Mesenchymal stem cell (in vitro differentiated cells and primary cell): Measurements from ENCODE around the gene GFPT1.

ENCODE experiments used
- DNase-seq: peaks from one replicate; pipeline ENCODE4 v3.0.0-alpha.2; 2013
- H2AFZ ChIP-seq: one replicate; pipeline ENCODE4 v1.6.1; 2013; ENCODE audit warnings: low read depth, mild to moderate bottlenecking, control low read depth, inconsistent platforms, low read length, moderate library complexity
- H2AK5ac ChIP-seq: 2 replicates; pipeline ENCODE4 v1.6.1; 2013; ENCODE audit warnings: low read length, moderate library complexity, mild to moderate bottlenecking, inconsistent platforms; ENCODE audit not compliant: severe bottlenecking
- H2BK120ac ChIP-seq: one replicate; pipeline ENCODE4 v1.6.1; 2013; ENCODE audit warnings: low read depth, mild to moderate bottlenecking, inconsistent platforms, low read length, moderate library complexity
- H2BK12ac ChIP-seq, 2 experiments: one replicate each; pipeline ENCODE4 v1.6.1; 2013; ENCODE audit warnings: inconsistent platforms in 2 of 2, low read length in 2 of 2, mild to moderate bottlenecking in 2 of 2, moderate library complexity in 2 of 2, control low read depth in 1 of 2
- H2BK15ac ChIP-seq: one replicate; pipeline ENCODE4 v1.6.1; 2013; ENCODE audit warnings: mild to moderate bottlenecking, low read depth, inconsistent platforms; ENCODE audit not compliant: poor library complexity, severe bottlenecking
- H2BK5ac ChIP-seq: 2 replicates; pipeline ENCODE4 v1.6.1; 2013; ENCODE audit warnings: low read depth, mild to moderate bottlenecking, low read length, control low read depth, inconsistent platforms; ENCODE audit not compliant: poor library complexity, severe bottlenecking
- H3K14ac ChIP-seq, 2 experiments: one replicate each; pipeline ENCODE4 v1.6.1; 2013; ENCODE audit warnings: inconsistent platforms in 2 of 2, low read length in 2 of 2, control low read depth in 1 of 2, mild to moderate bottlenecking in 1 of 2, moderate library complexity in 1 of 2
- H3K18ac ChIP-seq, 2 experiments: one replicate each; pipeline ENCODE4 v1.6.1; 2013; ENCODE audit warnings: inconsistent platforms in 2 of 2, low read length in 2 of 2, control low read depth in 1 of 2, low read depth in 1 of 2, mild to moderate bottlenecking in 1 of 2
- H3K23ac ChIP-seq, 2 experiments: one replicate each; pipeline ENCODE4 v1.6.1; 2013; ENCODE audit warnings: inconsistent platforms in 2 of 2, low read length in 2 of 2, mild to moderate bottlenecking in 2 of 2, moderate library complexity in 2 of 2, control low read depth in 1 of 2
- H3K27ac ChIP-seq: 2 replicates; pipeline ENCODE4 v1.5.1; 2013; ENCODE audit warnings: mild to moderate bottlenecking, moderate library complexity, low read length, control low read depth, inconsistent platforms; ENCODE audit not compliant: poor library complexity, severe bottlenecking
- H3K27me3 ChIP-seq, 2 experiments: 2 replicates each; pipeline versions ENCODE4 v1.6.1 to v1.7.0; 2013; ENCODE audit warnings: low read length in 2 of 2, mild to moderate bottlenecking in 2 of 2, moderate library complexity in 2 of 2, control low read depth in 1 of 2, inconsistent platforms in 1 of 2; ENCODE audit not compliant: control insufficient read depth in 1 of 2, insufficient read depth in 1 of 2
- H3K36me3 ChIP-seq, 2 experiments: 2 replicates each; pipeline versions ENCODE4 v1.6.1 to v1.7.0; 2013; ENCODE audit warnings: low read length in 2 of 2, control low read depth in 1 of 2, inconsistent platforms in 1 of 2, low read depth in 1 of 2, mild to moderate bottlenecking in 1 of 2; ENCODE audit not compliant: insufficient read depth in 2 of 2, control insufficient read depth in 1 of 2
- H3K4ac ChIP-seq, 2 experiments: one replicate each; pipeline ENCODE4 v1.6.1; 2013; ENCODE audit warnings: inconsistent platforms in 2 of 2, low read length in 2 of 2, mild to moderate bottlenecking in 2 of 2, moderate library complexity in 2 of 2, control low read depth in 1 of 2, low read depth in 1 of 2
- H3K4me1 ChIP-seq: 2 replicates; pipeline ENCODE4 v1.6.1; 2013; ENCODE audit warnings: low read depth, low read length, control low read depth; ENCODE audit not compliant: control insufficient read depth, insufficient read depth
- H3K4me2 ChIP-seq: 2 replicates; pipeline ENCODE4 v1.6.1; 2013; ENCODE audit warnings: low read length, mild to moderate bottlenecking, inconsistent platforms; ENCODE audit not compliant: poor library complexity, severe bottlenecking
- H3K4me3 ChIP-seq, 2 experiments: 2 replicates each; pipeline versions ENCODE4 v1.5.1 to v1.7.0; 2013; ENCODE audit warnings: low read length in 2 of 2, mild to moderate bottlenecking in 2 of 2, control low read depth in 1 of 2, low read depth in 1 of 2; ENCODE audit not compliant: insufficient read depth in 1 of 2
- H3K79me1 ChIP-seq: replicated peaks from 2 replicates; pipeline ENCODE4 v1.6.1; 2013; ENCODE audit warnings: mild to moderate bottlenecking, control low read depth, low read length, inconsistent platforms; ENCODE audit not compliant: poor library complexity, severe bottlenecking
- H3K9ac ChIP-seq: 2 replicates; pipeline ENCODE4 v1.7.0; 2013; ENCODE audit warnings: mild to moderate bottlenecking, low read length, moderate library complexity
- H3K9me3 ChIP-seq: 2 replicates; pipeline ENCODE4 v1.7.0; 2013; ENCODE audit warnings: mild to moderate bottlenecking, low read length; ENCODE audit not compliant: control insufficient read depth
- H4K8ac ChIP-seq: one replicate; pipeline ENCODE4 v1.6.1; 2013; ENCODE audit warnings: inconsistent platforms, mild to moderate bottlenecking, low read length, moderate library complexity
- H4K91ac ChIP-seq: one replicate; pipeline ENCODE4 v1.6.1; 2013; ENCODE audit warnings: mild to moderate bottlenecking, low read length, inconsistent platforms
- WGBS: methylation state at CpG from one replicate; pipeline ENCODE4 v1.1.7; 2013; ENCODE audit warnings: mixed read lengths; 5-methylcytosine and 5-hydroxymethylcytosine counted together

Gene GFPT1

GRCh38 chr2:69397234-69397633, 10.2 kb upstream of the GFPT1 start:
- H3K14ac ChIP-seq, result no peak overlapping the region
- H3K18ac ChIP-seq, result no peak overlapping the region
- H3K4me2 ChIP-seq, result no peak overlapping the region
- H4K8ac ChIP-seq, result no peak overlapping the region
- no peak overlapping the region for H2BK120ac ChIP-seq
- no peak overlapping the region for H2BK5ac ChIP-seq
- no peak overlapping the region for H3K27ac ChIP-seq
- no peak overlapping the region for H2BK15ac ChIP-seq
- H3K36me3 ChIP-seq, result peaks cover 14 to 54% of the 10 kb centered on the region in 2 experiments
- H3K23ac ChIP-seq, result no peak overlapping the region
- no peak overlapping the region for H2AK5ac ChIP-seq
- peaks cover 2% of the 10 kb centered on the region for H3K79me1 ChIP-seq
- H3K4ac ChIP-seq, result no peak overlapping the region
- H4K91ac ChIP-seq, result no peak overlapping the region
- H3K4me1 ChIP-seq, result peaks cover 4% of the 10 kb centered on the region
- DNase-seq, result no peak
- H3K4me3 ChIP-seq, result no peak overlapping the region
- no peaks in the 10 kb centered on the region for H3K27me3 ChIP-seq
- no peaks in the 10 kb centered on the region for H3K9me3 ChIP-seq
- H2AFZ ChIP-seq, result no peak overlapping the region
- no peak overlapping the region for H2BK12ac ChIP-seq
- no peak overlapping the region for H3K9ac ChIP-seq

GRCh38 chr2:69395866-69396265, 8.8 kb upstream of the GFPT1 start:
- H2AFZ ChIP-seq, result no peak overlapping the region
- no peak for DNase-seq

GRCh38 chr2:69393963-69394362, 6.9 kb upstream of the GFPT1 start:
- Histone ChIP-seq H3K79me1 (peaks cover 2% of the 10 kb centered on the region), H3K4me2 (no peak overlapping the region), H2AK5ac (no peak overlapping the region), H2BK120ac (no peak overlapping the region), H3K9ac (no peak overlapping the region), H2BK12ac (no peak overlapping the region), H3K23ac (no peak overlapping the region), H3K4me3 (no peak overlapping the region), H4K8ac (no peak overlapping the region), H2BK15ac (no peak overlapping the region), H3K36me3 (peaks cover 14 to 32% of the 10 kb centered on the region in 2 experiments), H2BK5ac (no peak overlapping the region), H4K91ac (no peak overlapping the region), H3K4me1 (peaks cover 4% of the 10 kb centered on the region), H3K4ac (no peak overlapping the region), H3K27me3 (no peaks in the 10 kb centered on the region), H3K14ac (no peak overlapping the region), H3K18ac (no peak overlapping the region), H2AFZ (no peak overlapping the region), H3K27ac (no peak overlapping the region), H3K9me3 (no peaks in the 10 kb centered on the region)
- no peak for DNase-seq

More at GRCh38 chr2:69395866-69396265, 8.8 kb upstream of the GFPT1 start:
- Histone ChIP-seq H2AK5ac (no peak overlapping the region), H3K23ac (no peak overlapping the region), H3K4me1 (peaks cover 4% of the 10 kb centered on the region), H2BK15ac (no peak overlapping the region), H2BK120ac (no peak overlapping the region), H2BK5ac (no peak overlapping the region), H3K18ac (no peak overlapping the region), H2BK12ac (no peak overlapping the region), H3K4me2 (no peak overlapping the region), H4K91ac (no peak overlapping the region), H3K9ac (no peak overlapping the region), H3K14ac (no peak overlapping the region), H3K9me3 (no peaks in the 10 kb centered on the region), H3K4me3 (no peak overlapping the region), H3K36me3 (peaks cover 15 to 44% of the 10 kb centered on the region in 2 experiments), H3K27ac (no peak overlapping the region), H4K8ac (no peak overlapping the region), H3K4ac (no peak overlapping the region), H3K79me1 (peaks cover 2% of the 10 kb centered on the region), H3K27me3 (no peaks in the 10 kb centered on the region)
- WGBS, result no CpG with 5 or more reads among the region's 1 CpG

GRCh38 chr2:69390471-69390870, 3.4 kb upstream of the GFPT1 start:
- no peaks in the 10 kb centered on the region for H3K9me3 ChIP-seq
- H3K79me1 ChIP-seq, result no peaks in the 10 kb centered on the region
- peaks cover 10 to 17% of the 10 kb centered on the region in 2 experiments for H3K36me3 ChIP-seq
- H3K14ac ChIP-seq, result no peak overlapping the region
- H3K4me1 ChIP-seq, result peaks cover 2% of the 10 kb centered on the region
- DNase-seq, result no peak
- H3K4me3 ChIP-seq, result no peak overlapping the region
- H3K23ac ChIP-seq, result no peak overlapping the region
- no peak overlapping the region for H2AK5ac ChIP-seq
- no peak overlapping the region for H3K18ac ChIP-seq
- H2BK12ac ChIP-seq, result no peak overlapping the region
- H4K8ac ChIP-seq, result no peak overlapping the region
- H3K9ac ChIP-seq, result no peak overlapping the region
- no peak overlapping the region for H2BK15ac ChIP-seq
- no peak overlapping the region for H2BK120ac ChIP-seq
- no peak overlapping the region for H4K91ac ChIP-seq
- no peak overlapping the region for H2AFZ ChIP-seq
- no peak overlapping the region for H3K4ac ChIP-seq
- H3K27me3 ChIP-seq, result no peaks in the 10 kb centered on the region
- H2BK5ac ChIP-seq, result no peak overlapping the region
- H3K27ac ChIP-seq, result no peak overlapping the region
- 100% methylated on average over 3 of the region's 3 CpGs for WGBS
- H3K4me2 ChIP-seq, result no peak overlapping the region
